Measurements from ENCODE around the gene LSM14A. TPM values are rescaled to one million over a fixed set of nuclear protein-coding genes. Genes with fewer than 3 reads are reported as not detected.
"Not testable (repeated sequence)": the region's sequence is repeated elsewhere in the genome, so short reads cannot be mapped to it uniquely, and the experiment has no call there.

The LSM14A gene
- total and polyA plus RNA-seq, 3 experiments from 2014 or later = 111 to 167 (median 129) TPM

DNA sequence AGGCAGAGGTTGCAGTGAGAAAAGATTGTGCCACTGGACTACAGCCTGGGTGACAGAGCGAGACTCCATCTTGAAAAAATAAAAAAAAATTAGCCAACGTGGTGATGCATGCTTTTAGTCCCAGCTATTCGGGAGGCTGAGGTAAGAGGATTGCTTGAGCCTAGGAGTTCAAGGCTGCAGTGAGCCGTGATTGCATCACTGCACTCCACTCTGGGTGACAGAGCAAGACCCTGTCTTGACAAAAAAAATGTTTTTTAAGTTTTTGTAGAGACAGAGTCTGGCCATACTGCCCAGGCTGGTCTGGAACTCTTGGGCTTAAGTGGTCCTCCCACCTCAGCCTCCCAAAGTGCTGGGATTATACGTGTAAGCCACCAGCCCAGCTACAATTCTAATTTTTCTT lies 22.4 kb upstream of the LSM14A start:
- CTCF ChIA-PET = no interaction called here
- H3K27me3 Mint-ChIP-seq = peaks cover 6% of the 10 kb centered on the region in 2 donors
- no peaks in the 10 kb centered on the region for H3K4me1 Mint-ChIP-seq
- no peak overlapping the region for H3K27ac ChIP-seq (ENCODE audit: low read depth, low read length)
- H3K4me1 ChIP-seq (ENCODE audit: insufficient read depth, low read length) = no peaks in the 10 kb centered on the region
- no peak overlapping the region for H3K4me3 ChIP-seq (ENCODE audit: low read length)
- DNase-seq = no peak
- H3K27ac Mint-ChIP-seq = no peak overlapping the region
- H3K9me3 Mint-ChIP-seq = no peaks in the 10 kb centered on the region
- no peaks in the 10 kb centered on the region for H3K9me3 ChIP-seq (ENCODE audit: low read length)
- H3K36me3 ChIP-seq (ENCODE audit: insufficient read depth, low read length) = no peaks in the 10 kb centered on the region
- no peaks in the 10 kb centered on the region for H3K27me3 ChIP-seq (ENCODE audit: insufficient read depth, low read length, poor library complexity, severe bottlenecking)
- no peaks in the 10 kb centered on the region for H3K36me3 Mint-ChIP-seq
- POLR2A ChIA-PET = no interaction called here
- no peak overlapping the region for H3K4me3 Mint-ChIP-seq

DNA sequence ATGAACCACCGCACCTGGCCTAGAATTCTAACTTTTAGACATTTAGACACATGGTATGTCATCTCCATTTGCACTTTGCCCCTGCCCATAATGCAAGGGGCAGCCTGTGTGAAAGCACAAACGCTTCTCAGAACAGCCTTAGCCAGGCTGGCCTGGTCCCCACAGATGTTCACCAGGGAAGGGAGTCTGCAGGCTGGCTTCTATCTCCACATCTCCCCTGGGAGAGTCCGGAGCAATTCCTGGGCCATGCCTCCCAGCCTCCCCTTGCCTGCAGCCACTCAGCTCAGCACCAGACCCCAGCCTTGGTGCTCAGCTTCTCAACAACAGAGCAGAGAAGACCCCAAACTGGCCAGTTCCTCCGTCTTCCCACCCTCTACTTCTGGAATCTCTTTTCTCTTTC lies 21.7 kb upstream of the LSM14A start:
- Histone ChIP-seq H3K27me3 (ENCODE audit: insufficient read depth, low read length, poor library complexity, severe bottlenecking) (no peaks in the 10 kb centered on the region), H3K27ac (ENCODE audit: low read depth, low read length) (no peak overlapping the region), H3K9me3 (ENCODE audit: low read length) (no peaks in the 10 kb centered on the region), H3K36me3 (ENCODE audit: insufficient read depth, low read length) (no peaks in the 10 kb centered on the region), H3K4me3 (ENCODE audit: low read length) (no peak overlapping the region), H3K4me1 (ENCODE audit: insufficient read depth, low read length) (no peaks in the 10 kb centered on the region)
- no peak for DNase-seq
- peak overlapping the region in 1 of 8 donors; percentile 77 for H3K27ac Mint-ChIP-seq
- H3K9me3 Mint-ChIP-seq = no peaks in the 10 kb centered on the region
- H3K4me3 Mint-ChIP-seq = no peak overlapping the region
- peaks cover 6% of the 10 kb centered on the region in 2 donors for H3K27me3 Mint-ChIP-seq
- ChIA-PET CTCF (no interaction called here), POLR2A (no interaction called here)
- H3K4me1 Mint-ChIP-seq = no peaks in the 10 kb centered on the region
- H3K36me3 Mint-ChIP-seq = no peaks in the 10 kb centered on the region

DNA sequence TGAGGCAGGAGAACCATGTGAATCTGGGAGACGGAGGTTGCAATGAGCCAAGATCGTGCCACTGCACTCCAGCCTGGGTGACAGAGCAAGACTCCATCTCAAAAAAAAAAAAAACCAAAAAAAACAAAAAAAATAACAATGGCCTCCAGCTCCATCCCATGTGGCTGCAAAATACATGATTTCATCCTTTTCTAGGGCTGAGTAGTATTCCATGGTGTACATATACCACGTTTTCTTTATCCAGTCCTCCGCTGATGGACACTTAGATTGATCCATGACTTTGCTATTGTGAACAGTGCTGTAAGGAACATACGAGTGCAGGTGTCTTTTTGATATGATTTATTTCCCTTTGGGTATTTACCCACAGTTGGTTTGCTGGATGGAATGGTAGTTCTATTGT lies 20.9 kb upstream of the LSM14A start:
- H3K27me3 Mint-ChIP-seq = peaks cover 6% of the 10 kb centered on the region in 2 donors
- Histone ChIP-seq H3K36me3 (ENCODE audit: insufficient read depth, low read length) (no peaks in the 10 kb centered on the region), H3K27ac (ENCODE audit: low read depth, low read length) (no peak overlapping the region), H3K4me3 (ENCODE audit: low read length) (no peak overlapping the region), H3K27me3 (ENCODE audit: insufficient read depth, low read length, poor library complexity, severe bottlenecking) (no peaks in the 10 kb centered on the region), H3K4me1 (ENCODE audit: insufficient read depth, low read length) (no peaks in the 10 kb centered on the region), H3K9me3 (ENCODE audit: low read length) (no peaks in the 10 kb centered on the region)
- H3K27ac Mint-ChIP-seq = no peak overlapping the region
- no peak for DNase-seq
- H3K9me3 Mint-ChIP-seq = no peaks in the 10 kb centered on the region
- no peaks in the 10 kb centered on the region for H3K4me1 Mint-ChIP-seq
- H3K4me3 Mint-ChIP-seq = no peak overlapping the region
- ChIA-PET CTCF (no interaction called here), POLR2A (no interaction called here)
- H3K36me3 Mint-ChIP-seq = no peaks in the 10 kb centered on the region

DNA sequence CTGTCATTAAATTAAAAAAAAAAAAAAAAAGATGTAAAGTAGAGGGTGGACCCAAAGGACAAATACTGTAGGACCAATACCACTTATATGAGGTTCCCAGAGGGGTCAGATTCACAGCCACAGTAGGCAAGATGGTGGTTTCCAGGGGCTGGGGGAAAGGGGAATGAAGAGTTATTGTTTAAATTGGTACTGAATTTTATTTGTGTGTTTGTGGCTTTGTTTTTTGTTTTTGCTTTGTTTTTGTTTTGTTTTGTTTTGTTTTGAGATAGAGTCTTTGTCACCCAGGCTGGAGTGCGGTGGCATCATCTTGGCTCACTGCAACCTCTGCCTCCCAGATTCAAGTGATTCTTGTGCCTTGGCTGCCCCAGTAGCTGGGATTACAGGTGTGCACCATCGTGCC lies 17.9 kb upstream of the LSM14A start:
- Histone ChIP-seq H3K4me3 (ENCODE audit: low read length) (no peak overlapping the region), H3K27me3 (ENCODE audit: insufficient read depth, low read length, poor library complexity, severe bottlenecking) (no peaks in the 10 kb centered on the region), H3K36me3 (ENCODE audit: insufficient read depth, low read length) (no peaks in the 10 kb centered on the region), H3K27ac (ENCODE audit: low read depth, low read length) (no peak overlapping the region), H3K4me1 (ENCODE audit: insufficient read depth, low read length) (no peaks in the 10 kb centered on the region), H3K9me3 (ENCODE audit: low read length) (no peaks in the 10 kb centered on the region)
- no peaks in the 10 kb centered on the region for H3K4me1 Mint-ChIP-seq
- H3K27me3 Mint-ChIP-seq = peaks cover 6 to 8% of the 10 kb centered on the region in 2 donors
- H3K4me3 Mint-ChIP-seq = no peak overlapping the region
- CTCF ChIA-PET = no interaction called here
- no peaks in the 10 kb centered on the region for H3K36me3 Mint-ChIP-seq
- no peaks in the 10 kb centered on the region for H3K9me3 Mint-ChIP-seq
- POLR2A ChIA-PET = no interaction called here
- DNase-seq = no peak
- H3K27ac Mint-ChIP-seq = peak overlapping the region in 1 of 8 donors; percentile 26

DNA sequence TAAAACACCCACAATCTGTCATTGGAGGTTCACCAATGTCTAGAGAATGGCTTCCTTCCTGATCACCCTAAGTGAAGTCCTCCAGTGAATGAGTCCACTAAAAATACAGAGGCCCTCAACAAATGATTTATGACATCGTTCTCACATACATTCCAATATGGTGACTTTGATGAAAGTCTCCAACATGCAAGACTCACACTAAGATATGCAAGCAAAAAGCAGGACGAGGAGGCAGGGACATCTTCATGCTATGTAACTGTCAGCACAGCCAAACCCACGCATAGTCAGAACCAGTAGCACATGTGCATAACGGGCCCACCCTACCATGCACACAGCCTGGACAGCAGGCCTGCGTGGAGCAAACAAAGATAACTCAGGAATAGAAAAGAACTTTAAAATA lies 16.6 kb upstream of the LSM14A start:
- Mint-ChIP-seq H3K36me3 (no peaks in the 10 kb centered on the region), H3K27ac (no peak overlapping the region), H3K9me3 (no peaks in the 10 kb centered on the region), H3K27me3 (peaks cover 6 to 8% of the 10 kb centered on the region in 2 donors), H3K4me1 (no peaks in the 10 kb centered on the region), H3K4me3 (no peak overlapping the region)
- Histone ChIP-seq H3K27ac (ENCODE audit: low read depth, low read length) (no peak overlapping the region), H3K9me3 (ENCODE audit: low read length) (no peaks in the 10 kb centered on the region), H3K4me3 (ENCODE audit: low read length) (no peak overlapping the region), H3K36me3 (ENCODE audit: insufficient read depth, low read length) (no peaks in the 10 kb centered on the region), H3K4me1 (ENCODE audit: insufficient read depth, low read length) (no peaks in the 10 kb centered on the region), H3K27me3 (ENCODE audit: insufficient read depth, low read length, poor library complexity, severe bottlenecking) (no peaks in the 10 kb centered on the region)
- CTCF ChIA-PET = no interaction called here
- POLR2A ChIA-PET = no interaction called here
- no peak for DNase-seq

DNA sequence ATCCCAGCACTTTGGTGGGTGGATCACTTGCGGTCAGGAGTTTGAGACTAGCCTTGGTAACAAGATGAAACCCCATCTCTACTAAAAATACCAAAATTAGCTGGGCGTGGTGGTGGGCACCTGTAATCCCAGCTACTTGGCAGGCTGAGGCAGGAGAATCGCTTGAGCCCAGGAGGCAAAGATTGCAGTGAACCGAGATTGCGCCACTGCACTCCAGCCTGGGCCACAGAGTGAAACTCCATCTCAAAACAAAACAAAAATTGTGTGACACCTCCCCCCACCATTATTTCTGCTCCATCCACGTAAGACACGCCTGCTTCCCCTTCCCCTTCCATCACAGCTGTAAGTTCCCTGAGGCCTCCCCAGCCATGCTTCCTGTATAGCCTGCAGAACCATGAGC lies 13.3 kb upstream of the LSM14A start:
- DNase-seq; H3K9me3 ChIP-seq (ENCODE audit: low read length); H3K27me3 Mint-ChIP-seq; POLR2A ChIA-PET; H3K27me3 ChIP-seq (ENCODE audit: insufficient read depth, low read length, poor library complexity, severe bottlenecking); H3K4me3 Mint-ChIP-seq; H3K4me3 ChIP-seq (ENCODE audit: low read length); H3K27ac Mint-ChIP-seq; CTCF ChIA-PET; H3K36me3 Mint-ChIP-seq; H3K36me3 ChIP-seq (ENCODE audit: insufficient read depth, low read length); H3K9me3 Mint-ChIP-seq; H3K27ac ChIP-seq (ENCODE audit: low read depth, low read length); H3K4me1 Mint-ChIP-seq; H3K4me1 ChIP-seq (ENCODE audit: insufficient read depth, low read length): not testable (repeated sequence)

DNA sequence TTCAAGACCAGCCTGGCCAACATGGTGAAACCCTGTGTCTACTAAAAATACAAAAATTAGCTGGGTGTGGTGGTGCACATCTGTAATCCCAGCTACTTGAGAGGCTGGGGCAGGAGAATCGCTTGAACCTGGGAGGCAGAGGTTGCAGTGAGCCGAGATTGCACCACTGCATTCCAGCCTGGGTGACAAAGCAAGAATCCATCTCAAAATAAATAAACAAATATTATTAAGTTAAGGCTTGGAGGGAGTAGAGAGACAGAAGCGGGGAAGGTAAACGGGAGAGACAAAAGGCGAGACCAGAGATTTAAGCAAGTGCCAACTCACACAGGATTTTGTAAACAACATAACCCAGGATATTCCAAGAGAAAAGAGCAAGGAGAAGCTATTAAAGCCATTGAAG lies 12.8 kb upstream of the LSM14A start:
- not testable (repeated sequence) for H3K27me3 Mint-ChIP-seq

DNA sequence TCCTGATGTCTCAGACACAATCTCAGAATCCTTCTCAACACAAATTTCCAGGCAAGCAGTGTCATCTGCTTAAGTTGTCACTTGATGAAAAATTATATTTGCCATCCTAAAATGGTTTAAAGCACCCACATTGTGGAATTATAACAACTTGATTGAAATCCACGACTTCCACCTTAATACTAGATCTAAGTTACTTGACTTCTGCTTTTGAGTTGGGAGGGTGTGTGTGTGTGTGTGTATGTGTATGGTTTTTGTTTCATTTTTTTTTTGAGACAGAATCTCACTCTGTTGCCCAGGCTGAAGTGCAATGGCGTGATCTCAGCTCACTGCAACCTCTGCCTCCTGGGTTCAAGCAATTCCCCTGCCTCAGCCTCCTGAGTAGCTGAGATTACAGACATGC lies 10.4 kb upstream of the LSM14A start:
- H3K36me3 Mint-ChIP-seq; H3K27ac Mint-ChIP-seq; H3K4me3 ChIP-seq (ENCODE audit: low read length); H3K27ac ChIP-seq (ENCODE audit: low read depth, low read length); H3K36me3 ChIP-seq (ENCODE audit: insufficient read depth, low read length); H3K4me1 ChIP-seq (ENCODE audit: insufficient read depth, low read length); CTCF ChIA-PET; DNase-seq; H3K27me3 Mint-ChIP-seq; H3K4me3 Mint-ChIP-seq; H3K9me3 ChIP-seq (ENCODE audit: low read length); H3K9me3 Mint-ChIP-seq; POLR2A ChIA-PET; H3K4me1 Mint-ChIP-seq; H3K27me3 ChIP-seq (ENCODE audit: insufficient read depth, low read length, poor library complexity, severe bottlenecking): not testable (repeated sequence)

More for the DNA sequence above, 12.8 kb upstream of the LSM14A start:
- H3K4me3 ChIP-seq (ENCODE audit: low read length); H3K9me3 ChIP-seq (ENCODE audit: low read length); H3K27ac Mint-ChIP-seq; POLR2A ChIA-PET; H3K9me3 Mint-ChIP-seq; DNase-seq; H3K4me3 Mint-ChIP-seq; H3K36me3 ChIP-seq (ENCODE audit: insufficient read depth, low read length); H3K4me1 ChIP-seq (ENCODE audit: insufficient read depth, low read length); H3K36me3 Mint-ChIP-seq; H3K4me1 Mint-ChIP-seq; H3K27me3 ChIP-seq (ENCODE audit: insufficient read depth, low read length, poor library complexity, severe bottlenecking); CTCF ChIA-PET; H3K27ac ChIP-seq (ENCODE audit: low read depth, low read length): not testable (repeated sequence)

DNA sequence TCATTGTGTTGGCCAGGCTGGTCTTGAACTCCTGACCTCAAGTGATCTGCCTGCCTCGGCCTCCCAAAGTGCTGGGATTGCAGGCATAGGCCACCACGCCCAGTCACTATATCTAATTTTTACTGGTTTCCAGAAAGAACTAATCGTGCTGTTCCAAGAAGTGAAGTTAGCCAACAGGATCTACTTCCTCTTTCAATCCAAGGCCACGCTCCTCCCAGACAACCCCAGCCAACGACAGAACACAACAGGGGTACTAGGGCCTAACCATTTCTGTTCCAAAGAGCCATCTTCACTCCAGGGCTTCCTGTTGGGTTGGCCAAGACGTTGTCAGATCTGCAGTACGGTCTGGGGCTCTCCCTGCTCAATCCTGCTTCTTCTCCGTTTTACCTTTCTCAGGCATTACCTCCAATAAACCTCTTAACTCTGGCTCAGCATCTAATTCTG lies 7.0 kb upstream of the LSM14A start:
- POLR2A ChIA-PET = no interaction called here
- Mint-ChIP-seq H3K36me3 (no peaks in the 10 kb centered on the region), H3K4me1 (peaks cover 0 to 2% (median 0%) of the 10 kb centered on the region in 3 donors), H3K9me3 (no peaks in the 10 kb centered on the region), H3K27me3 (peaks cover 0 to 1% of the 10 kb centered on the region in 2 donors), H3K4me3 (no peak overlapping the region), H3K27ac (no peak overlapping the region)
- CTCF ChIA-PET = no interaction called here
- H3K9me3 ChIP-seq (ENCODE audit: low read length) = no peaks in the 10 kb centered on the region
- no peak for DNase-seq
- no peaks in the 10 kb centered on the region for H3K27me3 ChIP-seq (ENCODE audit: insufficient read depth, low read length, poor library complexity, severe bottlenecking)
- no peaks in the 10 kb centered on the region for H3K36me3 ChIP-seq (ENCODE audit: insufficient read depth, low read length)
- no peak overlapping the region for H3K4me3 ChIP-seq (ENCODE audit: low read length)
- H3K4me1 ChIP-seq (ENCODE audit: insufficient read depth, low read length) = no peaks in the 10 kb centered on the region
- H3K27ac ChIP-seq (ENCODE audit: low read depth, low read length) = no peak overlapping the region
